ENCODE results near the gene OR4K13.

OR4K13 gene

GRCh38 chr14:20008156-20008555 is 27.7 kb downstream of the OR4K13 start:
- H3K4me3 ChIP-seq (ENCODE audit: low read length) = no peak overlapping the region
- no peak for DNase-seq (ENCODE audit: low read depth)

GRCh38 chr14:20002319-20002718 is 33.5 kb downstream of the OR4K13 start:
- TF ChIP-seq CTCF (conservative IDR thresholded peaks at IDR 0.05; ENCODE audit: low read length) = no peak
- DNase-seq (ENCODE audit: low read depth) = no peak
- no peak overlapping the region for H3K4me3 ChIP-seq (ENCODE audit: low read length)

More at GRCh38 chr14:20008156-20008555, 27.7 kb downstream of the OR4K13 start:
- no peak for TF ChIP-seq CTCF (conservative IDR thresholded peaks at IDR 0.05; ENCODE audit: low read length)

- no peak for DNase-seq (ENCODE audit: low read depth)
- no peak within 1 kb of the TSS for H3K4me3 ChIP-seq (ENCODE audit: low read length)
- no peak for TF ChIP-seq CTCF (conservative IDR thresholded peaks at IDR 0.05; ENCODE audit: low read length)
These were observed 34.0 kb downstream of the OR4K13 start, which contains the start of gene OR4Q2 for GRCh38 chr14:20001863-20002262. TSS of gene OR4Q2 (plus strand) at chr14:20002163.

GRCh38 chr14:19993438-19993837 is 42.4 kb downstream of the OR4K13 start:
- TF ChIP-seq CTCF (conservative IDR thresholded peaks at IDR 0.05; ENCODE audit: low read length) = no peak
- DNase-seq (ENCODE audit: low read depth) = no peak

More at GRCh38 chr14:19993438-19993837, 42.4 kb downstream of the OR4K13 start:
- H3K4me3 ChIP-seq (ENCODE audit: low read length) = no peak overlapping the region

Measured in AG10803 (cell line).